IMR-90 (cell line): ENCODE results near the gene EMD. TPM values are rescaled to one million over a fixed set of nuclear protein-coding genes. Genes with fewer than 3 reads are reported as not detected.
A peak's percentile ranks its signal among the peaks of the same experiment; 100 is the strongest.

Source experiments
- ATAC-seq: fragments of 200-7000 bp; cut with Tn5 transposase; 2 replicates; pipeline ENCODE4 v1.9.1; 2020; ENCODE audit warnings: low read depth, mild to moderate bottlenecking, moderate library complexity
- BruUV-seq: library from RNA; stranded (reverse); fragments of 400-500 nt; replicated peaks from 2 replicates; lab custom pipeline; 2021; lab: Mats Ljungman, UMichigan
- CTCF ChIA-PET: fragments of 300-600 bp; formaldehyde crosslinking; extraction: SDS; loops from one replicate; lab custom pipeline; 2021; ENCODE audit warnings: antibody characterized with exemption; lab: Yijun Ruan, JAX
- POLR2A ChIA-PET: fragments of 300-600 bp; sonication (Branson Sonifier 250); formaldehyde crosslinking; loops from one replicate; lab custom pipeline; 2022; ENCODE audit warnings: antibody characterized with exemption; ENCODE audit not compliant: unreplicated experiment; lab: Charles Lee
- DNase-seq: peaks from one replicate; pipeline ENCODE4 v3.0.0; 2013
- H2AFZ ChIP-seq: replicated peaks from 2 replicates; pipeline ENCODE3; 2013; ENCODE audit warnings: low read length, mild to moderate bottlenecking; ENCODE audit not compliant: poor library complexity
- H2AK5ac ChIP-seq: 2 replicates; pipeline ENCODE4 v1.6.1; 2013; ENCODE audit warnings: low read depth, low read length, inconsistent platforms
- H2AK9ac ChIP-seq: replicated peaks from 2 replicates; pipeline ENCODE3; 2013; ENCODE audit warnings: mild to moderate bottlenecking, low read depth, low read length, moderate library complexity; ENCODE audit not compliant: poor library complexity
- H2BK120ac ChIP-seq: 2 replicates; pipeline ENCODE4 v1.6.1; 2013; ENCODE audit warnings: low read depth, low read length, inconsistent platforms
- H2BK15ac ChIP-seq: 3 replicates; pipeline ENCODE4 v1.6.1; 2013; ENCODE audit warnings: low read depth, low read length, inconsistent platforms
- H2BK20ac ChIP-seq: 2 replicates; pipeline ENCODE4 v1.6.1; 2013; ENCODE audit warnings: low read depth, mild to moderate bottlenecking, inconsistent platforms, low read length, moderate library complexity
- H2BK5ac ChIP-seq: 2 replicates; pipeline ENCODE4 v1.6.1; 2013; ENCODE audit warnings: mild to moderate bottlenecking, low read depth, low read length, inconsistent platforms; ENCODE audit not compliant: poor library complexity, severe bottlenecking
- H3K14ac ChIP-seq: replicated peaks from 2 replicates; pipeline ENCODE4 v1.6.1; 2013; ENCODE audit warnings: low read depth, low read length, inconsistent platforms
- H3K18ac ChIP-seq: 2 replicates; pipeline ENCODE4 v1.6.1; 2013; ENCODE audit warnings: low read depth, low read length, control low read depth
- H3K23ac ChIP-seq: 2 replicates; pipeline ENCODE4 v1.6.1; 2013; ENCODE audit warnings: low read depth, low read length, inconsistent platforms
- H3K27ac ChIP-seq: 2 replicates; pipeline ENCODE4 v1.5.1; 2013; ENCODE audit warnings: mild to moderate bottlenecking, control low read depth, low read length; ENCODE audit not compliant: insufficient read depth
- H3K27me3 ChIP-seq: 2 replicates; pipeline ENCODE4 v1.6.1; 2013; ENCODE audit warnings: low read length; ENCODE audit not compliant: control insufficient read depth, insufficient read depth
- H3K36me3 ChIP-seq: 2 replicates; pipeline ENCODE4 v1.6.1; 2013; ENCODE audit warnings: low read length, mixed read lengths; ENCODE audit not compliant: control insufficient read depth, insufficient read depth
- H3K4ac ChIP-seq: 2 replicates; pipeline ENCODE4 v1.6.1; 2013; ENCODE audit warnings: low read depth, low read length, inconsistent platforms
- H3K4me1 ChIP-seq: 2 replicates; pipeline ENCODE4 v1.6.1; 2013; ENCODE audit warnings: low read length, mixed read lengths; ENCODE audit not compliant: control insufficient read depth, insufficient read depth
- H3K4me2 ChIP-seq: 2 replicates; pipeline ENCODE4 v1.6.1; 2013; ENCODE audit warnings: low read depth, mild to moderate bottlenecking, control low read depth, low read length, moderate library complexity
- H3K4me3 ChIP-seq: 2 replicates; pipeline ENCODE4 v1.5.1; 2013; ENCODE audit warnings: low read depth, mild to moderate bottlenecking, control low read depth, low read length, moderate library complexity; ENCODE audit not compliant: insufficient read depth
- H3K56ac ChIP-seq: 2 replicates; pipeline ENCODE4 v1.6.1; 2013; ENCODE audit warnings: low read length, inconsistent platforms; ENCODE audit not compliant: insufficient read depth; ENCODE audit errors: extremely low read depth
- H3K79me1 ChIP-seq, 2 experiments: 2 replicates each; pipeline ENCODE4 v1.6.1; 2013; ENCODE audit warnings: low read length in 2 of 2, inconsistent platforms in 1 of 2, low read depth in 1 of 2
- H3K9ac ChIP-seq: 2 replicates; pipeline ENCODE4 v1.6.1; 2013; ENCODE audit warnings: low read depth, low read length, control low read depth
- H3K9me1 ChIP-seq: 2 replicates; pipeline ENCODE4 v1.6.1; 2013; ENCODE audit warnings: low read length, inconsistent platforms; ENCODE audit not compliant: insufficient read depth
- H3K9me3 ChIP-seq: 2 replicates; pipeline ENCODE4 v1.6.1; 2013; ENCODE audit warnings: low read length; ENCODE audit not compliant: control insufficient read depth, insufficient read depth
- H4K20me1 ChIP-seq: 2 replicates; pipeline ENCODE4 v1.6.1; 2013; ENCODE audit warnings: low read length, inconsistent platforms; ENCODE audit not compliant: insufficient read depth
- H4K5ac ChIP-seq: 2 replicates; pipeline ENCODE4 v1.6.1; 2013; ENCODE audit warnings: mild to moderate bottlenecking, low read depth, low read length, control low read depth
- H4K8ac ChIP-seq, 2 experiments: 2 replicates each; pipeline ENCODE4 v1.6.1; 2013; ENCODE audit warnings: low read depth in 2 of 2, low read length in 2 of 2, control low read depth in 1 of 2, inconsistent platforms in 1 of 2
- H4K91ac ChIP-seq: 2 replicates; pipeline ENCODE4 v1.6.1; 2013; ENCODE audit warnings: low read depth, low read length, inconsistent platforms; ENCODE audit not compliant: insufficient read depth
- MAZ ChIP-seq: IDR thresholded peaks from 2 replicates; pipeline ENCODE4 v1.6.1; 2012; ENCODE audit warnings: low read depth, mild to moderate bottlenecking, low read length, improper control_type of control experiment, moderate library complexity, borderline replicate concordance
- POLR2A ChIP-seq: IDR thresholded peaks from 2 replicates; pipeline ENCODE4 v1.6.1; 2012; ENCODE audit warnings: mild to moderate bottlenecking, low read depth, low read length
- WGBS, 2 experiments: methylation state at CpG; one replicate each; pipeline versions ENCODE4 v1.1.5 to v1.1.7; 2013; ENCODE audit warnings: missing lambda C conversion rate in 2 of 2; ENCODE audit not compliant: insufficient read length in 1 of 2; ENCODE audit errors: extremely low coverage in 2 of 2; 5-methylcytosine and 5-hydroxymethylcytosine counted together
- dilution Hi-C: fragments of 300-500 bp; cut with HindIII; formaldehyde crosslinking; loops from one replicate; pipeline ENCODE4 v1.14.3; 2018; ENCODE audit warnings: low sequenced_read_pairs; ENCODE audit not compliant: unreplicated experiment
- in situ Hi-C: fragments of 300-500 bp; cut with MboI; formaldehyde crosslinking; loops from 3 replicates; pipeline ENCODE4 v1.14.3; 2019; ENCODE audit warnings: low sequenced_read_pairs, inconsistent platforms, mixed read lengths
- intact Hi-C: fragments of 100-400 bp; cut with micrococcal nuclease; formaldehyde crosslinking; loops from 2 replicates; pipeline ENCODE4 v1.10.0; 2022
- polyA plus RNA-seq, 3 experiments: library from polyadenylated mRNA; depleted of rRNA; stranded (reverse); fragments of >200 nt; gene quantifications; 2 replicates each; pipeline ENCODE4 v1.2.3, GENCODE V29; 2012; ENCODE audit warnings: low replicate concordance in 1 of 3
- total RNA-seq: library from RNA; depleted of rRNA; stranded (reverse); fragments of >200 nt; gene quantifications from 2 replicates; pipeline ENCODE4 v1.2.3, GENCODE V29; 2012

The EMD gene
- total and polyA plus RNA-seq, 2 of the 4 experiments (the other 2 are of a cell fraction) = 9.9 to 80.6 TPM

DNA sequence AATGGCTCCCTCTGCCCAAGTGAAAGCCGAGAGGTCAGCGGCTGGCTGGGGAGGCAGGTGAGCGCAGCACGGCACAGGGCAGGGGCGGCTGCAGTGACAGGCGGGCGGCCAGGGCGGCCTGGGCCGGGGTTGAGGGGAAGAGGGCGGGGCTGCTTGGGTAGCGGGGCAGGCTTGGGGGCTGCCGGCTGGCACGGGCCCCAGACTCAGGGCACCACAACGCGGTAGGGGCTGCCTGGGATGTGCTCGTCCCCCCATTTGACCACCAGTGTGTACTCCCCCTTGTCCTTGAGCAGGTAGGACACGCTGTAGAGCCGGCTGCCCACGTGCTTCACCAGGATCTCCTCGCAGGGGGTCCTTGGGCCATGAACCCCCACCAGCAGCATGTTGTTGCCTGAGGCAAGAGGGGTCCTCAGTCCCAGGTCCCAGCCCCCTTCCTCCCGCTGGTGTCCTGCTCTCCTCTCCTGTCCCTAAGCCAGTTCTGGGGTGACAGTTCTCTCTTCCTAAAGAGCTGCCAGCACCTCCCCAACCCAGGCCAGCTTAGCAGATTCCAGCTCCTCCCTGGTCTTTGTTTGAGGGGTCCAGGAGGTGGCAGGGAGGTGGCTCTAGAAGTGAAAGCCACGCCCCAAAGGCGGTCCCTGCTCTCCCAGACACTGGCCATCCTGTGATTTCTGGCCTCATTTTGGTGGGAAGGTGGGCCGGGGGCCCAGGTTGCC is 30.3 kb upstream of the EMD start:
- H3K18ac ChIP-seq = no peak overlapping the region
- CTCF ChIA-PET = no interaction called here
- POLR2A ChIA-PET = no interaction called here

More for the DNA sequence above, 30.3 kb upstream of the EMD start:
- H3K79me1 ChIP-seq = peaks cover 3 to 25% of the 10 kb centered on the region in 2 experiments; a peak in 3 of 4 replicates
- no peak overlapping the region for H2BK120ac ChIP-seq
- H3K4me2 ChIP-seq = no peak overlapping the region
- WGBS, 2 experiments = 90% methylated on average over 2 of the region's 24 CpGs; no CpG with 5 or more reads in 1 of the 2 experiments
- H3K56ac ChIP-seq = no peak overlapping the region
- H3K14ac ChIP-seq = no peak overlapping the region
- H3K9me3 ChIP-seq = no peaks in the 10 kb centered on the region; the same call in 1 of the 2 replicates
- dilution Hi-C loops (no loop called here), intact Hi-C loops (no loop called here), in situ Hi-C loops (no loop called here)
- H3K9me1 ChIP-seq = no peaks in the 10 kb centered on the region
- H2BK5ac ChIP-seq = no peak overlapping the region
- H3K27me3 ChIP-seq = no peaks in the 10 kb centered on the region
- no peak overlapping the region for H2BK15ac ChIP-seq
- H3K9ac ChIP-seq = no peak overlapping the region
- H4K20me1 ChIP-seq = peaks cover 67% of the 10 kb centered on the region
- TSS peak; percentile 69 for BruUV-seq
- H2AK5ac ChIP-seq = no peak overlapping the region
- no peaks in the 10 kb centered on the region for H3K4me1 ChIP-seq
- no peak overlapping the region for H4K91ac ChIP-seq
- no peak for DNase-seq
- no peak overlapping the region for H2AK9ac ChIP-seq
- no peak overlapping the region for H3K4ac ChIP-seq
- no peak overlapping the region for H3K23ac ChIP-seq
- no peak overlapping the region for H4K5ac ChIP-seq
- 0 out of 2 replicates have a peak, but pooled peaks have one; percentile 4 for TF ChIP-seq POLR2A
- no peak for TF ChIP-seq MAZ
- no peak overlapping the region for H4K8ac ChIP-seq
- H3K27ac ChIP-seq = no peak overlapping the region
- peaks cover 58% of the 10 kb centered on the region for H3K36me3 ChIP-seq
- no peak for ATAC-seq
- no peak overlapping the region for H2AFZ ChIP-seq
- no peak overlapping the region for H3K4me3 ChIP-seq
- no peak overlapping the region for H2BK20ac ChIP-seq
